ENCODE data around the gene ELMO2. TPM values are rescaled to one million over a fixed set of nuclear protein-coding genes. Genes with fewer than 3 reads are reported as not detected.

Gene ELMO2
- total and polyA plus RNA-seq, 2 donors (not counting 1 experiment from before 2014, with no cell fraction given), result 22.1 to 41.7 TPM

DNA sequence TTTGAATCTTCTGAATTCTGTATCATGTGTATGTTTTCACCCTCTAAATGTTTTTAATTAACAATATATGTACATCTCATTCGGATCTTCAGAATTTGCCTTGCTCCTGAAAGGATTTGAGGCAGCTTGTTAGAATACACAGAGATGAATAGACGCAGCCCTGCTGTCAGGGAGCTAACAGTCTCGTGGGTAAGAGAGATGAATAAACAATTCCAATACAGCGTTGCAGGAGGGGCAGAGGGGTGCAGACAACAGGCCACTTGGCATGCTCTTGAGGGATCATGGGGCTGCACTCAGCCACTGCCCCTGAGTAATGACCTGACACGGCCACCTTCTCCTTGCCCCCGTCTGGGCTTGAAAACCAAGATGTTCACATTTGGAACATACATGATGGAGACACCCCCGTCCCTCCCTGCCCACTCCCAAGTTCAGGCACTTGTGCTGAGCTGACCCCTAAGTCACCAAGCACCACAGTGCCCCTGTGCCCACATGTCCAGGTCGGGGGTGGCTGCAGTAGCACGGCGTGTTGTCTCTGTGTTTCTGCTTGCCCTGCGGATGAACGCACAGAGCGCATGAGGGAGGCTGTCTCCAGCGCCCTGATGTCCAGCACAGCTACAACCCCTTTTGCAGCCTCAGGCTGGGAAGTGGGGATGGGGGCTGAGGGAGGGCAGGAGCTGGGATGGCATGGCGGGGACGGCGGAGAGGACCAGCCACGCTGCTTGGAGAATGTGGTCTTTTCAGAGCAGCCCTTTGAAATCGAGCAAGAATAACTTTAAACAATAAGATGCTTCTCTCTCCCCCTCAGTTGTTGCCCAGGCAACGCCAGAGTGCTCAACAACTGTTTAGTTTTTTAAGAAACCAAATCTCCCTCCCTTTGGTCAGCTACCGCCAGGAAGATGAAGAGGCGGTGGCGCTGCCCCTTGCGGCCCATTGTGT, 65.1 kb downstream of the ELMO2 start:
- Histone ChIP-seq H3K9ac (ENCODE audit: low read length) (no peak overlapping the region), H2AFZ (ENCODE audit: insufficient read depth, low read depth, low read length, poor library complexity, severe bottlenecking) (no peak overlapping the region), H3K27ac (ENCODE audit: low read length in 2 of 2) (no peak overlapping the region), H3K36me3 (replicated peaks in 1 of 2; ENCODE audit: control extremely low read depth in 1 of 2, control insufficient read depth in 1 of 2, extremely low read depth in 1 of 2, insufficient read depth in 2 of 2, low read length in 1 of 2) (peaks cover 0 to 7% of the 10 kb centered on the region in 2 experiments), H3K27me3 (replicated peaks in 1 of 4; ENCODE audit: control extremely low read depth in 1 of 4, control insufficient read depth in 3 of 4, insufficient read depth in 4 of 4, low read length in 3 of 4) (peaks cover 0 to 52% (median 15%) of the 10 kb centered on the region in 4 experiments), H3K9me3 (ENCODE audit: control extremely low read depth in 1 of 3, control insufficient read depth in 2 of 3, insufficient read depth in 1 of 3, low read length in 2 of 3) (no peaks in the 10 kb centered on the region), H3K4me1 (ENCODE audit: control insufficient read depth in 2 of 2, insufficient read depth in 2 of 2, low read length in 2 of 2) (peaks cover 16 to 17% of the 10 kb centered on the region in 2 donors), H4K20me1 (ENCODE audit: control insufficient read depth, insufficient read depth, low read length, poor library complexity, severe bottlenecking) (no peaks in the 10 kb centered on the region), H3K4me3 (ENCODE audit: control extremely low read depth in 1 of 5, extremely low read depth in 1 of 5, insufficient read depth in 1 of 5, low read depth in 2 of 5, low read length in 4 of 5) (no peak overlapping the region), H3K4me2 (replicated peaks; ENCODE audit: low read depth, low read length, poor library complexity, severe bottlenecking) (no peak overlapping the region), H3K79me2 (ENCODE audit: control insufficient read depth, insufficient read depth, low read length) (peaks cover 3% of the 10 kb centered on the region)
- ChIA-PET POLR2A (no interaction called here), CTCF (interaction anchor here (0.7 to 1.4 kb wide), 2 partner anchors 35 to 318 kb away, joined by 3 to 4 read pairs; no protein-coding TSS in a partner anchor)
- H3K9me3 Mint-ChIP-seq (ENCODE audit: insufficient read depth), result no peaks in the 10 kb centered on the region
- no peak for DNase-seq
- intact Hi-C loops (cut with micrococcal nuclease), result loop anchor here (10.0 kb wide), 1 partner anchor 317 kb away; the partner anchor contains the start of gene SLC12A5
- TF ChIP-seq, protein P1, sequence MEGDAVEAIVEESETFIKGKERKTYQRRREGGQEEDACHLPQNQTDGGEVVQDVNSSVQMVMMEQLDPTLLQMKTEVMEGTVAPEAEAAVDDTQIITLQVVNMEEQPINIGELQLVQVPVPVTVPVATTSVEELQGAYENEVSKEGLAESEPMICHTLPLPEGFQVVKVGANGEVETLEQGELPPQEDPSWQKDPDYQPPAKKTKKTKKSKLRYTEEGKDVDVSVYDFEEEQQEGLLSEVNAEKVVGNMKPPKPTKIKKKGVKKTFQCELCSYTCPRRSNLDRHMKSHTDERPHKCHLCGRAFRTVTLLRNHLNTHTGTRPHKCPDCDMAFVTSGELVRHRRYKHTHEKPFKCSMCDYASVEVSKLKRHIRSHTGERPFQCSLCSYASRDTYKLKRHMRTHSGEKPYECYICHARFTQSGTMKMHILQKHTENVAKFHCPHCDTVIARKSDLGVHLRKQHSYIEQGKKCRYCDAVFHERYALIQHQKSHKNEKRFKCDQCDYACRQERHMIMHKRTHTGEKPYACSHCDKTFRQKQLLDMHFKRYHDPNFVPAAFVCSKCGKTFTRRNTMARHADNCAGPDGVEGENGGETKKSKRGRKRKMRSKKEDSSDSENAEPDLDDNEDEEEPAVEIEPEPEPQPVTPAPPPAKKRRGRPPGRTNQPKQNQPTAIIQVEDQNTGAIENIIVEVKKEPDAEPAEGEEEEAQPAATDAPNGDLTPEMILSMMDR (IDR thresholded peaks at IDR 0.05), result no peak
- no peak for TF ChIP-seq EZH2 (IDR thresholded peaks at IDR 0.05; ENCODE audit: borderline replicate concordance, insufficient read depth, low read depth, low read length, poor library complexity, severe bottlenecking)
- H3K27me3 Mint-ChIP-seq, result peaks cover 42% of the 10 kb centered on the region
- H3K4me3 Mint-ChIP-seq, result no peak overlapping the region
- peaks cover 18% of the 10 kb centered on the region for H3K4me1 Mint-ChIP-seq
- 78% methylated on average over 17 of the region's 24 CpGs for WGBS (ENCODE audit: insufficient coverage)
- no peak for ATAC-seq (ENCODE audit: low read depth)
- H3K27ac Mint-ChIP-seq, result no peak overlapping the region

DNA sequence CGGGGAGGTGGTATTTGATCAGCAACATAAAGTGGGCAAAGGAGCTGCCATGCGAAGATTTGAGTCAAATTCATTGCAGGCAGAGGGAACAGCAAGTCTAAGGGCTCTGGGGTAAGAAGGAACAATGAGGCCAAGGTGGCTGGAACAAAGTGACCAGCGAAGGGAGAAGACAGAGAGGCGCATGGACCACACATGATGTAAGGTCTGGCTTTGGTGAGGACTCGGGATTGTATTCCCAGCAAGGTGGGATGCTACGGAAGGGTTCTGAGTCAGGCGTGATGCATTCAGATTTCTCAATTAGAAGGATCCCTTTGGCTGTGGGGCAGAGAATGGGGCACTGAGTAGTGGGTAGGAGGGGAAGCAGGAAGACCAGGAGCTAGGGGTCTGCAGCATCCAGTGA, 67.4 kb downstream of the ELMO2 start:
- 86% methylated on average over 7 of the region's 7 CpGs for WGBS (ENCODE audit: insufficient coverage)
- Histone ChIP-seq H3K4me3 (ENCODE audit: control extremely low read depth in 1 of 5, extremely low read depth in 1 of 5, insufficient read depth in 1 of 5, low read depth in 2 of 5, low read length in 4 of 5) (no peak overlapping the region), H3K27me3 (replicated peaks in 1 of 4; ENCODE audit: control extremely low read depth in 1 of 4, control insufficient read depth in 3 of 4, insufficient read depth in 4 of 4, low read length in 3 of 4) (peaks cover 0 to 60% (median 22%) of the 10 kb centered on the region in 4 experiments), H3K9me3 (ENCODE audit: control extremely low read depth in 1 of 3, control insufficient read depth in 2 of 3, insufficient read depth in 1 of 3, low read length in 2 of 3) (peaks cover 0 to 2% (median 0%) of the 10 kb centered on the region in 3 donors), H3K9ac (ENCODE audit: low read length) (no peak overlapping the region), H2AFZ (ENCODE audit: insufficient read depth, low read depth, low read length, poor library complexity, severe bottlenecking) (no peak overlapping the region), H3K4me1 (ENCODE audit: control insufficient read depth in 2 of 2, insufficient read depth in 2 of 2, low read length in 2 of 2) (peaks cover 13 to 17% of the 10 kb centered on the region in 2 donors), H3K27ac (ENCODE audit: low read length in 2 of 2) (no peak overlapping the region), H3K79me2 (ENCODE audit: control insufficient read depth, insufficient read depth, low read length) (no peaks in the 10 kb centered on the region), H3K4me2 (replicated peaks; ENCODE audit: low read depth, low read length, poor library complexity, severe bottlenecking) (no peak overlapping the region), H4K20me1 (ENCODE audit: control insufficient read depth, insufficient read depth, low read length, poor library complexity, severe bottlenecking) (no peaks in the 10 kb centered on the region), H3K36me3 (replicated peaks in 1 of 2; ENCODE audit: control extremely low read depth in 1 of 2, control insufficient read depth in 1 of 2, extremely low read depth in 1 of 2, insufficient read depth in 2 of 2, low read length in 1 of 2) (no peaks in the 10 kb centered on the region)
- ChIA-PET POLR2A (no interaction called here), CTCF (interaction anchor here (0.9 to 1.2 kb wide), 2 partner anchors 10 to 19 kb away, joined by 3 to 4 read pairs; no protein-coding TSS in a partner anchor)
- no peak for DNase-seq
- ATAC-seq (ENCODE audit: low read depth), result no peak
- peaks cover 57% of the 10 kb centered on the region for H3K27me3 Mint-ChIP-seq
- no peak for TF ChIP-seq EZH2 (IDR thresholded peaks at IDR 0.05; ENCODE audit: borderline replicate concordance, insufficient read depth, low read depth, low read length, poor library complexity, severe bottlenecking)
- TF ChIP-seq, protein P1 (IDR thresholded peaks at IDR 0.05), result no peak
- H3K4me1 Mint-ChIP-seq, result peaks cover 12% of the 10 kb centered on the region
- no peak overlapping the region for H3K4me3 Mint-ChIP-seq
- H3K9me3 Mint-ChIP-seq (ENCODE audit: insufficient read depth), result no peaks in the 10 kb centered on the region
- intact Hi-C loops (cut with micrococcal nuclease), result no loop called here
- no peak overlapping the region for H3K27ac Mint-ChIP-seq
